Hippocampal formation (tissue), 2 donors: ENCODE results near the gene PPP1R13B.

Experiments
- DNase-seq, 2 donors: peaks; one replicate each; lab custom pipeline; 2025; lab: John Stamatoyannopoulos, UW

PPP1R13B gene

DNA sequence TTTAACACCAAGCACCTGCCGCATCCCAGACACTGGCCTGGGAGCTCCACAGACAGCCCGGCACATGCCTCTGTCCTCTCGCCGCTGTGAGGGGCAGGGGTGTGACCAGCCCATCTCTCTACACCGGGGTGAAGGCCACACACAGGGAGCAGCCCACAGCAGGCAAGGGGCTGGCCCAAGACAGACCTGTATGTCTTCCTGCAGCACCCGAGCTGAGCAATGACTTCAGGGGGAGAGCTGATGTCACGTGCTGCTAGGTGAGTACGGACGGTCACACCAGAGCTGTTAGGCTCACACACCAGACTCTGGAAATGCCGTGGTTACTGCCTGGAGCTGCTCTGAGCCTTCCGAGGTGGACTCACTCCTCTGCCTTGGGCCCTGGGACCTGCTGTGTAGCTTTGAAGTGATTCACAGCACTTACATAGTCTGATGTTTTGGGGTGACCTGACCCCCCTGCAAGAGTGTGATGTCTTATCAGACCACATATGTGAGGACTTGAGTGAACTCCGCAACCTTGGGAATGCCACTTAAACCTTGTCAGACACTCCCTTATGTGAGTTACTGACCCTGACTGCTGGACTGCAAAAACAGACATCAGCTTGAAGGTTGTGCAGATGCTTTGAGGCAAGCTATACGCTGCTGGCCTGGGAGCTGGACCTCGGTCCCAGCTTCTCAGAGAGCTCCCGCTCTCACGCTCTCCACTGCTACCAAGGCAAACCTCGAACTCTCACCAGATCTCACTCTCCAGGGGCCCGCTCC lies 133.9 kb downstream of the PPP1R13B start:
- DNase-seq: no peak

GRCh38 chr14:103712633-103713247 lies 134.6 kb downstream of the PPP1R13B start:
- DNase-seq: no peak

DNA sequence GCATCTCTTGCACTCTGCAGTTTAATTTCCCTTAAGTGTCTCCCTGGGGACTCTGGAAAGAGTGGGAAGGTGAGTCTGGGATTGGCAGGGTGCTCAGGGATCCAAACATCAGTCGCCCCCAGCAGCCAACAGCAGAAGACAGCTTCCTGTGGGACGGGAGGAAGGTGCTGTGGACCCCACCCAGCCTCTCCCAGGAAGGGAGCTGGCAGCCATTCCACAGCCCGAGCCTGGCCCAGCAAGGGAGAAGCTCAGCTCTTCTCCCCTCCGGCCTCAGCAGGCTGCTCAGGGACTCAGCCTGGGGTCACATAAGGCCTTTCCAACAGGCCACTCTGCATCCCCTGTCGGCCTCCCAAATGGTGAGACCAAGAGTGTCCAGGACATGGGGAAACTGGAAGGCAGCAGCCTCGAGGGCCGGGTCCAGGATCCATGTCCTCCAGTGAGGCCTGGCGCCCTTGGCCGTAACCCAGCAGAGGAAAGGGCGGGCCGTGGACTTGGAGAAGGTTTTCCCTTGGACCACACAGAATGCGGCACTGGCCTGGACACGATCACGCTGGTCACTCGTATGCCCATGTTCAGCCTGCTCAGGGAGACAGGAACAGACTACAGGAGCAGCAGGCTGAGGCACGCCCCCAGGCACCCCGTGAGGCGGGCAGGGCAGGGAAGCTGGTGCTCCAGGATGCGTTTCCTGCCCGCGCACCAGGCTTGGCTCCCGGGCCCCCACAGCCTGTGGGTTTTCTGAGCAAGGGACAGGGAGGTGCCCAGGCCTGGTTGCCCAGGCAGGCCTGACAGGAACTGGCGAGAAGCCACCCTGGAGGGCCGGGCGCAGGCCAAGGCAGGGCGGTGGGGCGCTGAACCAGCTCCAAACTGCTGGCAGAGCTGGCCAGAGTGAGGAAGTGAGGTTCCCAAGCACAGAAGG lies 135.6 kb downstream of the PPP1R13B start:
- peak in 1 of 2 donors; percentile 33 for DNase-seq

DNA sequence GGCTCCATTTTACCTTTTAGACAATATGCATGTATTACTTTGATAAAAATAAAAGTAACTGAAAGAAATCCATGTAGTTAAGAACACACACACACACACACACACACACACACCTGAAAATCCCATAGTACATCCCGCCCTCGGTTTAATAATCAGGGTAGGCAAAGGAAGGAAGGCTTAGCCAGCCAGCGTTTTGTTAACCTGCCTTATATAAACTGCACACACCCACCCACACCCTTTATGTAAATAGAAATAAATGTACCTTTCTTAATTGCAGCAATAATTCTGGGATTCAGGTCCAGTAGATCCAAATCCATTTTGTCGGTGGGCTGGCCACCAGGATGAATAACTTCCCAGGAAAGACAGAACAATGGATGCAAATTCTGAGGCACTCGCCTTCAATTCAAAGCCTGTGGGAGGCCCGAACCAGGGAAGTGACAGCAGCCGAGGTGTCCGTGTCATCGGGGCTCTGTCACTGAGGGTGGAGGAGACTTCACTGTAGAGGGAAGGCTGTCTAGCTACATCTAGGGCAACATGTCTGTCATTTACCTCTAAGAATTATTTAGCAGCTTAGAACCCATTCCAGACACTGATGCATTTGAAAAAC lies 136.5 kb downstream of the PPP1R13B start:
- DNase-seq: no peak

DNA sequence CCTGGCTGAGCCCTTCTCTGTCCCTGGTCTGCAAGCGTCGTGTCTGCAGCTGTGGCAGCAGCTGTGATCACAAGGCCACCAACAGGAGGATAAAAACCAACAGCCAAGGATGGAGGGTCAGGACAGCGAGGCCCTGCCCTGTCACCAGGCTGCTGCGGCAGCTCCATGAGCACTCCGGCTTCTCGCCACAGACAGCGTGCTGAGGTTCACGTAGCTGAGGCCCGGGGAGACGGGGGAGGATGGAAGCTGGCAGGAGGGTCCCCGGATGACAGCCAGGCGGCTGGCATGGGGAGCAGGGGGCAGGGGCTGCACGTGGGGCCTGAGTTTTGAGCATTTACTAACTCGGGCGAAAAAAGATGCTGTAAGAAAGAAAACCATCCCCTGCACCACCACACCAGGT lies 137.6 kb downstream of the PPP1R13B start:
- no peak for DNase-seq

DNA sequence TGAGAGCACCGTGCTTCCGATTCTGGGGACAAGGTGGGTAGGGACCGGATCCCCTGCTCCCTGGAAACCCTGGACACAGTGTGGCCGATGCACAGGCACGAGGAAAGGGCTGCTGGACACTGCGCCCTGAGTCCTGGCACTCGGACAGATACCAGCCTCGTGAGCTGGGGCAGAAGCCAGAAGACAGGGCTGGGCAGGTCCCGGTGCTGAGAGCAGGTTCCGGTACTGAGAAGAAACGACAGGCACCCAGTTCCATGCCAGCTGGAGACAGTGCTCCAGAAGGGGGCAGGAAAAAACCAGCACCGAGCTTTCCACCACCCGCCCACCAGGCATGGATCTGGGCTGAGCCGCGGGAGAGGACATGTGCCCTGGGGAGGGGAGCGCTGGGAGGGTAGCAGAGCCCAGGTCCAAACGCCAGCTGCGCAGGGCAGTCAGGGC lies 138.6 kb downstream of the PPP1R13B start:
- peak in 1 of 2 donors; percentile 26 for DNase-seq

DNA sequence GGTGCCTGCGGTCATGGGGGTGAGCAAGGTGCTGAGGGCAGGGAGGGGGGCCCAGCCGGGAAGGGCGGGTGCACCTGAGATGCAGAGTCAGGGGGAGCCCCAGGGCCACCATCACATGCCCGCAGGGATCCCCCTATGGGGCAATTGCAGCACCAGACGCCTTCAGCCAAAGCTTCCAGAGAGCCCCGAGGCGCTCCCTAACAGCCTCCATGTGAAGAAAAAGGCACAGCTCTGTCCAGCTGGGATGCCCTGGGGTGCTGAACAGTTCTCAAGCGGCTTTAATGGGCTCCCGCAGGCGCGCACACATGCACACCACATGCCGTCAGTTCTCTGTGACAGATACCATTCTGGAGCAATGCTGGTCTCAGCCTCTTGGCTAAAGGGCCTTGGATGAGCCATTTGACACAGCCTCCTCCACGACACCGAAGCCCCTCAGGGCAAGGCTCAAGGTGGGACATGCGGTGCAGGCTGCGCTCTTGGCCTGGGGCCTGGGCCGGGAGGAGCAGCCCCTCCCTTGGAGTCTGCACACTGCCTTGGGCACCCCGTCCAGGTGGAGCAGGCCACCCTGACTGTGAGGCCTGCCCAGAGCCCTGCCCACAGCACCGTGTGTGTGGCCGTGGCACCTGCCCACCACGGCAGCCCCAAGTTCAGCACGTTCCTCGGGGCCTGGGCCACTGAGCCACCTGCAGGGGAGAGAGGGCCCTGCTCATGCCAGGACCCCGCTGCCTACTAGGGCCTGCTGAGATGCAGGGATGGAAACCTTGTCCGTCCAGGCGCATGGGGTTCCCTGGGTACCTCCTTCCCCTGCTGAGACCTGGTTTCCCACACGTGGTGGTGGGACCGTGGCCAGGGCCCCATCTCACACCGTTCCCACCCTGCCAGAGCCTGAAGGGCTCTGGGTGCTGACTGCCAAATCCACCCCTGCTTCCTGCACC lies 139.8 kb downstream of the PPP1R13B start:
- DNase-seq: no peak

DNA sequence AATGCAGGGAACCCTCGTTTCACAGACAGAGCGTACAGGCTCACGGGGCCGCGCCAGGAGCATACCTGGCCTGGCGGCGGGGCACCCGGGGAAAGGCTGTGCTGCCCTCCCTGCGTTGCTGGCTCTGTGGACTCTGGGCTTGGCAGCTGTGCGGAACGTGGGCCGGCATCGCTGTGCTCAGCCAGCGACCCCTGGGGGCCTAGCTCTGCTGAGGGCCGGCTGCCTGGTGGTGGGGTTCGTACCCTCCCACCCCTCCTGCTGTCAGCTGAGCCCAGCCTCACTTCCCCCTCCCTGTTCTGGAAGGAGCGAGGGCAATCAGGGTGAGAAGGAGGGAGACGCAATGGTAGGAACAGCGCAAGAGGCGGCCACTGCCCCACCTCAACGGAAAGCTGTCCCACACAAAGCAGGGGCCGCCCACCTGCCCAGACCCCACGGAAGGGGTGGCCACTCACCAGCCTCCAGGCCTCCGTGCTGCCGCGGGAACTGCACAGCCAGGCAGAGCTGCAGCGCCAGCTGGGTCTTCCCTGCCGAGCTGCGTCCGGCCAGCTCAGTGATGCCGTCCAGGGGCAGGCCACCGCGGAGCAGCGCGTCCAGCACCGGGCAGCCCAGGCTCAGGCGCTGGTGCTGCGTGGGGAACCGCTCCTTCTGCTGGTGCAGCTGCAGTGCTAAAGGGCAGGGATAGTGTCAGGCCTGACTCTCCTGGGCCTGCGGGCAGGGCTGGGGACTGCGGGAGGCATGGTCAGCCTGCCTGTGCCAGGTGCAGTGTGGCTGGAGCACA lies 140.6 kb downstream of the PPP1R13B start:
- DNase-seq: no peak

GRCh38 chr14:103705504-103706284 lies 141.7 kb downstream of the PPP1R13B start:
- no peak for DNase-seq

DNA sequence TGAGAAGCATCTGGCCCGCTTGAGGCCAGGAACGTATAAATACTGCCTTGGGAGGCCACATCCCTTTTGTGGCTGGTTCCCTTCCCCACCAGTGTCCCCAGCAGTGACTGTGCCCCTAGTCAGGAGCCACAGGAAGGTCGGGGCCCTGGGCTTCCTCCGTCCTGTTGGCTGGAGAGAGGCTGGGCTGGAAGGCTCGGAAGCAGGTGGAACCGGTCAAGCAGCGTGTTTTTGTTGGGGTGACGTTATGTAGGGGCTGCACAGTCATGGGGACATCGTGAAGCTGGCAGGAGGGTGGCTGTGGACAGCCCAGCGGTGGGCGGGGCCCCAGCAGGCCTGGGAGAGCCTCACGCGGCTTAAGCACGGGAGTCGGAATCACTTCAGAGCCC lies 142.3 kb downstream of the PPP1R13B start:
- DNase-seq: no peak

GRCh38 chr14:103704708-103705107 lies 142.7 kb downstream of the PPP1R13B start:
- DNase-seq: no peak

GRCh38 chr14:103703433-103704385 lies 143.7 kb downstream of the PPP1R13B start:
- DNase-seq: no peak

DNA sequence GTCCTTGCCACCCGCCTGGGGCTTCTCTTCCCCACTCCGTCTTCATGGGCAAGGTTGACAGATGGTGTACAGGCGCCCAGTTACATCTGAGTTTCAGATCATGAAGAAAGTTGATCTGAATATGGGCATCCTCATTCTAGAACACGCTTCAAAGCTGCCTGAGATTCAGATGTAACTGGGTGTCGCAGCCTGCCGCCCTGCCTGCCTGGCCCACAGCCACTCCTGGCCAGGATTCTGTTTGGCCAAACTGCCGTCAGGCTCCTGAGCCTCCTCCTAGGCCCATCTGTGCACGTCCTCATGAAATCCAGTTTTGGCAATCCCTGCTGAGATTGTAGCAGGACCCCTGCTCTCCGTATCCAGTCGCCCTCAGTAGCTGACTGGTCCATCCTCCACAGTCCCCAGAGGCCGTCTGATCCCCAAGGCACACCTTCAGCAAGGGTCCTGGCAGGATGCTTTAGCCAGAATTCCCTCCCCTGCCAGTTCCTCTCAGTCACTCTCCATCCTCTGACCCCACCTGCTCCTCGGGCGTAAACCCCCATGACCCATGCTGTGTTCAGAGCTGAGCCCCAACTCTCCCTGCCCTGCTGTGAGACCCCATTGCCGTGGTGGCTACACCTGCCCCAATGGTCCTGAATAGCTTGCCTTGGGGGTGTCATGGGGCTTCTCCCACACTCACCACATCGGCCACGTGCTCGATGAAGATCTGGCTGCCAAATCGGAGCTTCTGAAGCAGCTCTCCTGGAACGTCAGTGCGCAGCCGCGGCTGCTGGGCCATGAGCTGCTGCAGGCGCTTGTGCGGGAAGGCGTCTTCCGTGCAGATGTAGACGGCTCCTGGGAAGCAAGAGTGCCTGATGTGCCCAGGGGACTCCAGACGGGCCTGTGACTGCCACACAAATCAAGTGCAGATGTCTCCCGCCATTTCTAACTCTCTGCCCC lies 144.6 kb downstream of the PPP1R13B start:
- no peak for DNase-seq

DNA sequence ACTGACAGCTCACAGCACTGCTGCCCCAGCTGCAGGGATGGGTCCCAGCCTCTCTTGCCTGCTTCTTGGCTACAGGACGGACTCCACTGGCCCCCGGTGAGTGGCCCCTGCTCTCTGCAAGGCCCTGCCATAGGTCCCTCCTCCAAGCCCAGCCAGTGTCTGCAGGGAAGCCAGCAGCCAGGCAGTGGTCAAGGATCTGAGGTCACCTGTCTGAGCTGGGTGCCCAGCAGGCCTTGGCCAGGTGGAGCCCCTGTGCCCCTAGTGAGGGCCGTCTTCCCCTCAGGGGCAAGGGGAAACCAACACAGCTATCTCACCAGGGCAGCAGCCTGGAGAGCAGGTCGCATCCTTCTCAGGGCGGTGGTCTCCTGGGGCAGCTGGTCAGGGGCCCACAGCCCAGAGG lies 145.3 kb downstream of the PPP1R13B start:
- no peak for DNase-seq

GRCh38 chr14:103700753-103701490 lies 146.5 kb downstream of the PPP1R13B start:
- DNase-seq: no peak
